Skeletal muscle tissue (tissue), 1 donor: ENCODE measurements around the gene CYP2D6. TPM values are rescaled to one million over a fixed set of nuclear protein-coding genes. Genes with fewer than 3 reads are reported as not detected.

Experiments
- total RNA-seq: library from RNA; depleted of rRNA; stranded (reverse); fragments of >200 nt; gene quantifications from one replicate; pipeline ENCODE4 v1.2.3, GENCODE V29; 2014

CYP2D6 gene
- total RNA-seq, 1 donor from 2014 or later, result not detected

Other genes with a start within 250 kb of the CYP2D6 start
- gene SHISA8, start 215.7 kb downstream of the CYP2D6 start, total RNA-seq, result 1.0 TPM
- gene TNFRSF13C, start 204.0 kb downstream of the CYP2D6 start, total RNA-seq, result under 0.01 TPM
- gene CENPM, start 183.7 kb downstream of the CYP2D6 start, total RNA-seq, result 5.7 TPM
- gene SEPTIN3, start 161.4 kb downstream of the CYP2D6 start, total RNA-seq, result 0.52 TPM
- 1.6 TPM for gene WBP2NL, start 132.0 kb downstream of the CYP2D6 start, total RNA-seq
- gene NAGA, start 60.0 kb downstream of the CYP2D6 start, total RNA-seq, result 26.1 TPM
- 19.8 TPM for gene PHETA2, start 56.6 kb downstream of the CYP2D6 start, total RNA-seq
- gene SMDT1, start 51.1 kb downstream of the CYP2D6 start, total RNA-seq, result 15.1 TPM
- gene NDUFA6, start 40.0 kb downstream of the CYP2D6 start, total RNA-seq, result 67.8 TPM
- 13.0 TPM for gene TCF20, start 139.8 kb upstream of the CYP2D6 start, total RNA-seq